Spleen (tissue), 7 donors: ENCODE results near the gene KCTD1.

Source experiments
- CTCF ChIP-seq, 11 experiments: fragments of 200-600 bp in 7 of 11; fragments of 450-650 bp in 4 of 11; sonication (generic) in 4 of 11; IDR thresholded peaks in 8 of 11; conservative IDR thresholded peaks in 3 of 11; 1 replicate in 7 of 11; 2 replicates in 4 of 11; pipeline versions ENCODE4 v1.4.0 to v1.8.0; 2016 to 2021; ENCODE audit warnings: antibody characterized with exemption in 11 of 11, inconsistent platforms in 4 of 11, mild to moderate bottlenecking in 1 of 11
- POLR2A ChIP-seq, 3 donors: fragments of 450-650 bp; IDR thresholded peaks; one replicate each; pipeline ENCODE4 v1.5.1; 2017; ENCODE audit warnings: antibody characterized with exemption in 3 of 3, mild to moderate bottlenecking in 1 of 3
- POLR2AphosphoS5 ChIP-seq, 3 donors: sonication (generic); formaldehyde crosslinking; IDR thresholded peaks; one replicate each; pipeline ENCODE4 v1.5.1; 2017; ENCODE audit warnings: antibody characterized with exemption in 3 of 3
- donor health status: DM: no; HTN: no; CAD: no; lungs with moderate emphysema.
- donor health status: DM: no; HTN: no; CAD: no.
- donor health status: DM: no; HTN: no; CAD: no.

- TF ChIP-seq CTCF (IDR thresholded peaks at IDR 0.05 in 8 of 11, conservative IDR thresholded peaks at IDR 0.05 in 3 of 11) (no peak), POLR2AphosphoS5 (IDR thresholded peaks at IDR 0.05) (no peak), POLR2A (IDR thresholded peaks at IDR 0.05) (no peak)
Observed at GRCh38 chr18:26407736-26408601, 140.4 kb downstream of the KCTD1 start.
